ENCODE results near the gene SLC15A3. TPM values are rescaled to one million over a fixed set of nuclear protein-coding genes. Genes with fewer than 3 reads are reported as not detected.

The SLC15A3 gene
- total RNA-seq, 4 donors from 2014 or later: 8.1 to 18.9 (median 12.6) TPM

DNA sequence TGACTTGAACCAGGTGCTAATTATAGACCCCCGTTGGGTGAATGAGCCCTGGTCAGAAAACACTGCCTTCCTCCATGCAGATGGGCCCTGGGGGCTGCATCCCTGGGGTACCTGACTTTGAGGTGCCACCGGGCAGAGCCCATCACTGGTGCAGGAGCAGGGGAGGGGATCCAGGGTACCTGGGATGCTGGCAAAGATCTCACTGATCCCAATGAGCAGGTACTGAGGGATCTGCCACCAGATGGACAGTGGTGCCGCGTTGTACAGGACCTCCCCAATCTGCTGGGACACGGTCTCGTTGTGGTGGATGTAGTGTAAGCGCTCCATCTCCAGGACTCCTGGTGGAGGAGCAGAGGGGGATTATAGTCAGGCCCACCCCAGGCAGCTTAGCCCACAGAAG lies 12.7 kb downstream of the SLC15A3 start:
- H3K36me3 ChIP-seq: no peaks in the 10 kb centered on the region
- H3K4me1 ChIP-seq: peaks cover 0 to 10% (median 3%) of the 10 kb centered on the region in 4 donors
- no peak overlapping the region for H3K27ac ChIP-seq
- intact Hi-C loops (cut with DNase I; ENCODE audit: low total_unique reads) (no loop called here), in situ Hi-C loops (cut with MboI; ENCODE audit: low pct_ligation_motif_present in 1 of 4, low pct_unique_long_range_greater_than_20kb in 1 of 4, low sequenced_read_pairs in 3 of 4) (no loop called here)
- no peaks in the 10 kb centered on the region for H3K27me3 ChIP-seq
- 92% methylated on average over 7 of the region's 7 CpGs; no CpG with 5 or more reads in 1 of the 2 donors for WGBS, 2 donors (ENCODE audit: low coverage in 1 of 2)
- no peak overlapping the region for H3K4me3 ChIP-seq
- TF ChIP-seq, protein P1, sequence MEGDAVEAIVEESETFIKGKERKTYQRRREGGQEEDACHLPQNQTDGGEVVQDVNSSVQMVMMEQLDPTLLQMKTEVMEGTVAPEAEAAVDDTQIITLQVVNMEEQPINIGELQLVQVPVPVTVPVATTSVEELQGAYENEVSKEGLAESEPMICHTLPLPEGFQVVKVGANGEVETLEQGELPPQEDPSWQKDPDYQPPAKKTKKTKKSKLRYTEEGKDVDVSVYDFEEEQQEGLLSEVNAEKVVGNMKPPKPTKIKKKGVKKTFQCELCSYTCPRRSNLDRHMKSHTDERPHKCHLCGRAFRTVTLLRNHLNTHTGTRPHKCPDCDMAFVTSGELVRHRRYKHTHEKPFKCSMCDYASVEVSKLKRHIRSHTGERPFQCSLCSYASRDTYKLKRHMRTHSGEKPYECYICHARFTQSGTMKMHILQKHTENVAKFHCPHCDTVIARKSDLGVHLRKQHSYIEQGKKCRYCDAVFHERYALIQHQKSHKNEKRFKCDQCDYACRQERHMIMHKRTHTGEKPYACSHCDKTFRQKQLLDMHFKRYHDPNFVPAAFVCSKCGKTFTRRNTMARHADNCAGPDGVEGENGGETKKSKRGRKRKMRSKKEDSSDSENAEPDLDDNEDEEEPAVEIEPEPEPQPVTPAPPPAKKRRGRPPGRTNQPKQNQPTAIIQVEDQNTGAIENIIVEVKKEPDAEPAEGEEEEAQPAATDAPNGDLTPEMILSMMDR (IDR thresholded peaks at IDR 0.05): no peak
- TF ChIP-seq POLR2AphosphoS5 (IDR thresholded peaks at IDR 0.05) (no peak), EP300 (IDR thresholded peaks at IDR 0.05; ENCODE audit: low read depth) (no peak), POLR2A (IDR thresholded peaks at IDR 0.05) (no peak)
- no peaks in the 10 kb centered on the region for H3K9me3 ChIP-seq
- DNase-seq: no peak

DNA sequence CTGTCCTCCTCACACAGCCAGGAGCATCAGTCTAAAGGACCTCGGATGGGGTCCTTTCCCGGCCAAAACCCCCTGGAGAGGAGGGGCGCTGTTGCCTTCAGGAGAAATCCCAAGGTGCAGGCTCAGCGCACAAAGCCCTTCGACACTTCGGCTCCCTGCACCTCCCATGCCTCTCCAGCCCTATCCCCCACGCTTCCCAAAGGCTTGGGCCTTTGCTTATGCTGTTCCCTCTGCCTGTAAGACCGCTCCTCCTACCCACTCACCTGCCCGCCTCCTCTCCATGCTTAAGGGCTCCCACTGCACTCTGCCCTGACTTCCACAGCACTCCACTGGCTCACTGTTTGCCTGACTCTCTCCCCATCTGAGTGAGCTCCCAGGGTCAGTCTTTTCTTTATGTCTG lies 13.5 kb downstream of the SLC15A3 start:
- no peak for TF ChIP-seq EP300 (IDR thresholded peaks at IDR 0.05; ENCODE audit: low read depth)
- TF ChIP-seq, protein P1 (IDR thresholded peaks at IDR 0.05): no peak
- TF ChIP-seq POLR2A (IDR thresholded peaks at IDR 0.05): no peak
- no peak for TF ChIP-seq POLR2AphosphoS5 (IDR thresholded peaks at IDR 0.05)
- H3K36me3 ChIP-seq: no peaks in the 10 kb centered on the region
- intact Hi-C loops (cut with DNase I; ENCODE audit: low total_unique reads): no loop called here
- no peaks in the 10 kb centered on the region for H3K27me3 ChIP-seq
- H3K27ac ChIP-seq: no peak overlapping the region
- DNase-seq: no peak
- no peak overlapping the region for H3K4me3 ChIP-seq
- in situ Hi-C loops (cut with MboI; ENCODE audit: low pct_ligation_motif_present in 1 of 4, low pct_unique_long_range_greater_than_20kb in 1 of 4, low sequenced_read_pairs in 3 of 4): no loop called here
- 94 to 95% methylated on average over 5 to 9 of the region's 9 CpGs for WGBS, 2 donors (ENCODE audit: low coverage in 1 of 2)
- H3K9me3 ChIP-seq: no peaks in the 10 kb centered on the region
- peaks cover 0 to 10% (median 3%) of the 10 kb centered on the region in 4 donors for H3K4me1 ChIP-seq

DNA sequence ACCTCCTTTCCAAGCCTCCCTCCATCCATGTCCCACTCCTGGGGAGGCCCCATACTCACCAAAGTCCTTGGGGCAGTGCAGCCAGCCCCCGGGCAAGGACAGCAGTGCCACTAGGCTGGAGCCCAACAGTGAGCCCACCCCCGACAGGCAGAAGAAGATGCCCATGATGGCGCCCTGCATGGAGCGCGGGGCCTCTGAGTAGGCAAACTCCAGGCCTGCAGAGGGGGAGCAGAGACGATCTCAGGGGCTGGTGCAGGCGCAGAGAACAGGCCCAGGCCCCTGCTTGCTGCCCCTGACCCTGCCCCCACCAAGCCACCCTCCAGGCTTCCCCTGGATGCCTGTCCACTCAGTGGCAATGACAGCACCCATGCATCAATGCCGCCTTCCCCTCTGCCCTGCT lies 14.2 kb downstream of the SLC15A3 start:
- H3K4me3 ChIP-seq: no peak overlapping the region
- whole genome bisulfite sequencing, 2 donors (ENCODE audit: low coverage in 1 of 2): 82 to 95% methylated on average over 2 to 8 of the region's 8 CpGs
- H3K36me3 ChIP-seq: no peaks in the 10 kb centered on the region
- no peaks in the 10 kb centered on the region for H3K27me3 ChIP-seq
- no peak overlapping the region for H3K27ac ChIP-seq
- intact Hi-C loops (cut with DNase I; ENCODE audit: low total_unique reads): no loop called here
- peaks cover 0 to 4% (median 0%) of the 10 kb centered on the region in 4 donors for H3K4me1 ChIP-seq
- H3K9me3 ChIP-seq: no peaks in the 10 kb centered on the region
- in situ Hi-C loops (cut with MboI; ENCODE audit: low pct_ligation_motif_present in 1 of 4, low pct_unique_long_range_greater_than_20kb in 1 of 4, low sequenced_read_pairs in 3 of 4): no loop called here
- TF ChIP-seq POLR2AphosphoS5 (IDR thresholded peaks at IDR 0.05) (no peak), POLR2A (IDR thresholded peaks at IDR 0.05) (no peak), EP300 (IDR thresholded peaks at IDR 0.05; ENCODE audit: low read depth) (no peak)
- TF ChIP-seq, protein P1 (IDR thresholded peaks at IDR 0.05): no peak
- DNase-seq: no peak

DNA sequence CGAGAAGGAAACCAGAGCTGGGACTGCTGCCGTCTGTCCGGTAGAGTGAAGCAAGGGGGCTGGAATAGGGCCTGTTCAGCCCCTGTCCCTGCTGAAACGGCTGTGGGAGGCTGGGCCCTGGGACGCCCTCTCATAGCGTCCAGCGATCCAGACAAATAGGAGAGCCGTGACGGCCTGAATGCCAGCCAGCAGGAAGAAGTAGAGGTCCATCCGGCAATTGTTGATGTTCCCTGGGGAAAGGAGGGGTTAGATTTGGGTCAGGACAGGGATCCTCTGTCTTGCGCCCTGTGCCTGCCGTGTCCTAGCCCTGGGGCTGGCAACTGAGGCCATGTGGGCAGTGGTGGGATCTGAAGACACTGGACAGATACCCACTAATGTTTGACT lies 14.8 kb downstream of the SLC15A3 start:
- Histone ChIP-seq H3K4me3 (no peak overlapping the region), H3K9me3 (no peaks in the 10 kb centered on the region), H3K27ac (no peak overlapping the region), H3K36me3 (no peaks in the 10 kb centered on the region), H3K4me1 (no peaks in the 10 kb centered on the region), H3K27me3 (no peaks in the 10 kb centered on the region)
- 80 to 85% methylated on average over 2 to 12 of the region's 12 CpGs for WGBS, 2 donors (ENCODE audit: low coverage in 1 of 2)
- in situ Hi-C loops (cut with MboI; ENCODE audit: low pct_ligation_motif_present in 1 of 4, low pct_unique_long_range_greater_than_20kb in 1 of 4, low sequenced_read_pairs in 3 of 4): no loop called here
- TF ChIP-seq EP300 (IDR thresholded peaks at IDR 0.05; ENCODE audit: low read depth) (no peak), POLR2AphosphoS5 (IDR thresholded peaks at IDR 0.05) (no peak), POLR2A (IDR thresholded peaks at IDR 0.05) (no peak)
- TF ChIP-seq, protein P1 (IDR thresholded peaks at IDR 0.05): no peak
- intact Hi-C loops (cut with DNase I; ENCODE audit: low total_unique reads): no loop called here
- DNase-seq: no peak
